Breast epithelium (tissue), 4 donors: ENCODE results near the gene OLFML2B. TPM values are rescaled to one million over a fixed set of nuclear protein-coding genes. Genes with fewer than 3 reads are reported as not detected.
"Not testable (repeated sequence)": the region's sequence is repeated elsewhere in the genome, so short reads cannot be mapped to it uniquely, and the experiment has no call there.

Experiments used
- DNase-seq, 2 donors: peaks; one replicate each; pipeline ENCODE4 v3.0.0-alpha.2; 2019; ENCODE audit warnings: low spot score in 2 of 2
- H3K27ac ChIP-seq, 2 donors: fragments of 200-600 bp; sonication (generic) in 1 of 2; one replicate each; pipeline ENCODE4 v1.5.1; 2016 to 2019; ENCODE audit warnings: mild to moderate bottlenecking in 1 of 2
- H3K27me3 ChIP-seq, 2 donors: fragments of 200-600 bp; sonication (generic) in 1 of 2; one replicate each; pipeline versions ENCODE4 v1.5.1 to v1.6.0; 2017 to 2019; ENCODE audit warnings: control low read depth in 1 of 2, mild to moderate bottlenecking in 1 of 2
- H3K36me3 ChIP-seq: fragments of 200-600 bp; one replicate; pipeline ENCODE4 v1.5.1; 2019
- H3K4me1 ChIP-seq, 2 donors: fragments of 200-600 bp; sonication (generic); one replicate each; pipeline ENCODE4 v1.5.1; 2016 to 2019; ENCODE audit warnings: control low read depth in 1 of 2
- H3K4me3 ChIP-seq, 3 donors: fragments of 200-600 bp; sonication (generic); 1 replicate in 2 of 3; 2 replicates in 1 of 3; pipeline ENCODE4 v1.5.1; 2016 to 2019; ENCODE audit warnings: mild to moderate bottlenecking in 3 of 3, moderate library complexity in 2 of 3
- H3K9me3 ChIP-seq, 2 donors: fragments of 200-600 bp; sonication (generic) in 1 of 2; one replicate each; pipeline ENCODE4 v1.5.1; 2016 to 2019; ENCODE audit warnings: control low read depth in 1 of 2
- POLR2A ChIP-seq: fragments of 450-650 bp; IDR thresholded peaks from one replicate; pipeline ENCODE4 v1.6.1; 2016; ENCODE audit warnings: antibody characterized with exemption, mild to moderate bottlenecking, moderate library complexity
- POLR2AphosphoS5 ChIP-seq, 3 donors: sonication (generic); formaldehyde crosslinking; IDR thresholded peaks; one replicate each; pipeline ENCODE4 v1.6.1; 2017; ENCODE audit warnings: antibody characterized with exemption in 3 of 3
- intact Hi-C: fragments of 100-400 bp; cut with DNase I; formaldehyde crosslinking; loops from one replicate; pipeline ENCODE4 v1.15.1; 2023; ENCODE audit warnings: low total_unique reads
- total RNA-seq, 3 donors: library from RNA; depleted of rRNA; stranded (reverse); fragments of >200 nt; gene quantifications; one replicate each; pipeline ENCODE4 v1.1.0, GENCODE V29; 2016
- TF ChIP-seq, protein P1 (sequence below), 3 donors: fragments of 450-650 bp; IDR thresholded peaks; one replicate each; pipeline ENCODE4 v1.5.1; 2016 to 2017; ENCODE audit warnings: antibody characterized with exemption in 3 of 3, mild to moderate bottlenecking in 3 of 3, moderate library complexity in 3 of 3

OLFML2B gene
- total RNA-seq, 3 donors from 2014 or later = 5.2 to 9.6 (median 7.3) TPM

GRCh38 chr1:162020150-162020549, 3.5 kb downstream of the OLFML2B start:
- no peaks in the 10 kb centered on the region for H3K4me1 ChIP-seq
- DNase-seq = no peak
- no peak overlapping the region for H3K4me3 ChIP-seq
- intact Hi-C loops = no loop called here
- H3K9me3 ChIP-seq = no peaks in the 10 kb centered on the region
- no peaks in the 10 kb centered on the region for H3K36me3 ChIP-seq
- no peaks in the 10 kb centered on the region for H3K27me3 ChIP-seq
- TF ChIP-seq POLR2A (no peak), POLR2AphosphoS5 (IDR thresholded peaks at IDR 0.05) (no peak)
- TF ChIP-seq, protein P1, sequence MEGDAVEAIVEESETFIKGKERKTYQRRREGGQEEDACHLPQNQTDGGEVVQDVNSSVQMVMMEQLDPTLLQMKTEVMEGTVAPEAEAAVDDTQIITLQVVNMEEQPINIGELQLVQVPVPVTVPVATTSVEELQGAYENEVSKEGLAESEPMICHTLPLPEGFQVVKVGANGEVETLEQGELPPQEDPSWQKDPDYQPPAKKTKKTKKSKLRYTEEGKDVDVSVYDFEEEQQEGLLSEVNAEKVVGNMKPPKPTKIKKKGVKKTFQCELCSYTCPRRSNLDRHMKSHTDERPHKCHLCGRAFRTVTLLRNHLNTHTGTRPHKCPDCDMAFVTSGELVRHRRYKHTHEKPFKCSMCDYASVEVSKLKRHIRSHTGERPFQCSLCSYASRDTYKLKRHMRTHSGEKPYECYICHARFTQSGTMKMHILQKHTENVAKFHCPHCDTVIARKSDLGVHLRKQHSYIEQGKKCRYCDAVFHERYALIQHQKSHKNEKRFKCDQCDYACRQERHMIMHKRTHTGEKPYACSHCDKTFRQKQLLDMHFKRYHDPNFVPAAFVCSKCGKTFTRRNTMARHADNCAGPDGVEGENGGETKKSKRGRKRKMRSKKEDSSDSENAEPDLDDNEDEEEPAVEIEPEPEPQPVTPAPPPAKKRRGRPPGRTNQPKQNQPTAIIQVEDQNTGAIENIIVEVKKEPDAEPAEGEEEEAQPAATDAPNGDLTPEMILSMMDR (IDR thresholded peaks at IDR 0.05) = no peak
- no peak overlapping the region for H3K27ac ChIP-seq

GRCh38 chr1:162019446-162019845, 4.2 kb downstream of the OLFML2B start:
- no peaks in the 10 kb centered on the region for H3K4me1 ChIP-seq
- H3K27ac ChIP-seq = no peak overlapping the region
- H3K36me3 ChIP-seq = no peaks in the 10 kb centered on the region
- TF ChIP-seq, protein P1 (IDR thresholded peaks at IDR 0.05) = no peak
- TF ChIP-seq POLR2A (no peak), POLR2AphosphoS5 (IDR thresholded peaks at IDR 0.05) (no peak)
- intact Hi-C loops = no loop called here
- no peak overlapping the region for H3K4me3 ChIP-seq
- no peaks in the 10 kb centered on the region for H3K9me3 ChIP-seq
- no peaks in the 10 kb centered on the region for H3K27me3 ChIP-seq
- DNase-seq = no peak

DNA sequence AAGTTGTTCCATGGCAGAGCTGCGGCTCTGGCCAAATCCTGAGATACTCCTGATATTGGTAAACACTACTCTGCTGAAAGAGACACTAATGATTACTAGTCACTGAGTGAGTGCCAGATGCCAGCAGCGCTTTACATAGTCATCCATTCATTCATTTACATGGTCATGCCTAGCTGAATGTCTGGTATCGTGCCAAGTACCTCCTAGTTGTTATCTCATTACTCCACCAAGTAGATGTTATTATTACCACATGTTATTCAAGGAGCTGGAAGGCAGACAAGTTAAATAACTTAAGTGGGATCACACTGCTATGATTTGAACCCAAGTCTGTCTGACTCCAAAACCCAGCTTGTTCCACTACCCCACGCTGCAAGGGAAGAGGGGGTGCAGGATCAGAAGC, 4.7 kb downstream of the OLFML2B start:
- no peaks in the 10 kb centered on the region for H3K36me3 ChIP-seq
- intact Hi-C loops = no loop called here
- H3K4me1 ChIP-seq = no peaks in the 10 kb centered on the region
- no peak overlapping the region for H3K27ac ChIP-seq
- no peak for DNase-seq
- no peak overlapping the region for H3K4me3 ChIP-seq
- H3K9me3 ChIP-seq = peaks cover 0 to under 1% of the 10 kb centered on the region in 2 donors
- TF ChIP-seq, protein P1 (IDR thresholded peaks at IDR 0.05) = no peak
- no peak for TF ChIP-seq POLR2A
- no peak for TF ChIP-seq POLR2AphosphoS5 (IDR thresholded peaks at IDR 0.05)
- H3K27me3 ChIP-seq = no peaks in the 10 kb centered on the region

- DNase-seq = no peak
- no peak overlapping the region for H3K27ac ChIP-seq
- intact Hi-C loops = no loop called here
- H3K4me3 ChIP-seq = no peak overlapping the region
- peaks cover 0 to 6% of the 10 kb centered on the region in 2 donors for H3K9me3 ChIP-seq
- no peaks in the 10 kb centered on the region for H3K4me1 ChIP-seq
- H3K27me3 ChIP-seq = no peaks in the 10 kb centered on the region
- TF ChIP-seq, protein P1 (IDR thresholded peaks at IDR 0.05) = no peak
- no peak for TF ChIP-seq POLR2A
- no peaks in the 10 kb centered on the region for H3K36me3 ChIP-seq
Observed at GRCh38 chr1:162018418-162018817, 5.3 kb downstream of the OLFML2B start.

- intact Hi-C loops, H3K9me3 ChIP-seq, H3K36me3 ChIP-seq, H3K4me3 ChIP-seq, H3K27me3 ChIP-seq, H3K4me1 ChIP-seq, H3K27ac ChIP-seq, DNase-seq: not testable (repeated sequence)
Observed at GRCh38 chr1:162017791-162018190, 5.9 kb downstream of the OLFML2B start.

GRCh38 chr1:162016631-162017030, 7.0 kb downstream of the OLFML2B start:
- no peak overlapping the region for H3K4me3 ChIP-seq
- TF ChIP-seq POLR2A (no peak), POLR2AphosphoS5 (IDR thresholded peaks at IDR 0.05) (no peak)
- TF ChIP-seq, protein P1 (IDR thresholded peaks at IDR 0.05) = no peak
- no peaks in the 10 kb centered on the region for H3K36me3 ChIP-seq
- peaks cover 0 to 8% of the 10 kb centered on the region in 2 donors for H3K9me3 ChIP-seq
- H3K4me1 ChIP-seq = no peaks in the 10 kb centered on the region
- no peaks in the 10 kb centered on the region for H3K27me3 ChIP-seq
- DNase-seq = no peak
- intact Hi-C loops = no loop called here
- H3K27ac ChIP-seq = no peak overlapping the region
